ENCODE data around the gene CCDC85A.

DNA sequence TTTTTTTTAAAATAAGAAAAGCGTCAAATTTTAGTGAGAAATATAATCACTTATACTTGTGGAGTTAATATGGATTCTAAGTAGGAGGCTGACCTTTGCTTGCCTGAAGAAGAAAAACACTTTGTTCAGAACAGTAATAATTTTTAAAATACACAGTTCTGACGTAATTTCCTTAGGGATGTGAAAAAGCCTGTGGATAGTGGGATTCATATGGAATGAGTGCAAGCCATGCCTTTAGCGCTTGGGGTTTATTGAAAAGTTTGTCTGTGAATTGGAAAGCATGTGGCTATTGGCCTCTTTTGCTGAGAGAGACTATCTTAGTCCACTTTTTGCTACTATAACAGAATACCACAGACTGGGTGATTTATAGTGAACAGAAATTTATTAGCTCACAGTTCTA is 151.3 kb downstream of the CCDC85A start:
- TF ChIP-seq EZH2 (IDR thresholded peaks at IDR 0.05; ENCODE audit: insufficient read depth, poor library complexity, severe bottlenecking) (no peak), EZH2phosphoT487 (IDR thresholded peaks at IDR 0.05; ENCODE audit: insufficient read depth, low read depth) (no peak)
